HCT116 (cell line): ENCODE results near the gene ARL15.

ENCODE experiments used
- ATF3 ChIP-seq: IDR thresholded peaks from 2 replicates; pipeline ENCODE4 v1.6.1; 2012
- CBX3 ChIP-seq: IDR thresholded peaks from 2 replicates; pipeline ENCODE4 v1.6.1; 2012; ENCODE audit warnings: low read depth
- CTCF ChIP-seq, 3 experiments: fragments of 200-600 bp in 1 of 3; sonication (generic) in 1 of 3; IDR thresholded peaks in 2 of 3; conservative IDR thresholded peaks in 1 of 3; 2 replicates each; pipeline ENCODE4 v1.5.1; 2012 to 2017; ENCODE audit warnings: low read depth in 2 of 3, low read length in 2 of 3, antibody characterized with exemption in 1 of 3, borderline replicate concordance in 1 of 3, control low read depth in 1 of 3, mild to moderate bottlenecking in 1 of 3, mixed read lengths in 1 of 3, mixed run types in 1 of 3, moderate library complexity in 1 of 3; ENCODE audit not compliant: insufficient read depth in 1 of 3
- EZH2 ChIP-seq: fragments of 200-600 bp; sonication (generic); IDR thresholded peaks from 2 replicates; pipeline ENCODE4 v1.6.1; 2017; ENCODE audit warnings: antibody characterized with exemption, mixed run types
- EZH2phosphoT487 ChIP-seq: fragments of 200-600 bp; IDR thresholded peaks from 2 replicates; pipeline ENCODE4 v1.6.1; 2018; ENCODE audit warnings: antibody characterized with exemption, borderline replicate concordance
- JUND ChIP-seq: IDR thresholded peaks from 2 replicates; pipeline ENCODE4 v1.6.1; 2012
- MAX ChIP-seq: IDR thresholded peaks from 2 replicates; pipeline ENCODE4 v1.6.1; 2012
- POLR2AphosphoS5 ChIP-seq: IDR thresholded peaks from 2 replicates; pipeline ENCODE4 v1.6.1; 2011; ENCODE audit warnings: mild to moderate bottlenecking, low read depth, low read length, moderate library complexity
- REST ChIP-seq: IDR thresholded peaks from 2 replicates; pipeline ENCODE4 v1.6.1; 2012; ENCODE audit warnings: low read depth
- ZFX ChIP-seq: fragments of 450-650 bp; IDR thresholded peaks from 2 replicates; pipeline ENCODE4 v1.6.1; 2017

GRCh38 chr5:54230936-54231685, 79.3 kb downstream of the ARL15 start:
- no peak for TF ChIP-seq EZH2
- no peak for TF ChIP-seq CBX3
- no peak for TF ChIP-seq CTCF (IDR thresholded peaks at IDR 0.05 in 2 of 3, conservative IDR thresholded peaks at IDR 0.05 in 1 of 3; ENCODE audit: borderline replicate concordance in 1 of 3, insufficient read depth in 1 of 3, low read depth in 2 of 3, low read length in 2 of 3)
- no peak for TF ChIP-seq MAX
- no peak for TF ChIP-seq POLR2AphosphoS5
- TF ChIP-seq EZH2phosphoT487: no peak
- TF ChIP-seq REST: no peak
- no peak for TF ChIP-seq ATF3
- no peak for TF ChIP-seq JUND
- no peak for TF ChIP-seq ZFX
